ENCODE data around the gene ESAM. TPM values are rescaled to one million over a fixed set of nuclear protein-coding genes. Genes with fewer than 3 reads are reported as not detected.

The ESAM gene
- total RNA-seq, 1 experiment from 2014 or later = 5.3 TPM

DNA sequence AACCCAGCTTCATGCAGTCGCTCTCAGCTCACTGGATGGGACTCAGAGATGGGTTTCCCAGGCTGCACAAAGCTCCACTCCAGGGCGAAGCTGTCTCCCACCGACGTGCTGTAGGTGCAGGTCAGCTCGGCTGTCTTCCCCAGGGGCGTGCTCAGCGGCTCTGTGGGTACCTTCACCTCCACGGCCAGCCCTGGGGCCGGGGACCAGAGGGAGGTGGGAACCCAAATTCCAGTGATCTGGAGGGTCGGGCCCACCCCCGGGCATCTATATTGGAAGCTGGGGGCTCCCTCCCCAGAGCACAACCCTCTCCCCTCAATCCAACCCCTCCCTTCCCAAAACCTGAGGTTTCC is 10.7 kb downstream of the ESAM start:
- intact Hi-C loops (cut with micrococcal nuclease; ENCODE audit: unreplicated experiment) = no loop called here
- BruUV-seq (replicated peaks) = no TSS peak
- no peak for DNase-seq
- H3K4me1 Mint-ChIP-seq (ENCODE audit: low read depth, unreplicated experiment) = peaks cover 24% of the 10 kb centered on the region
- no peak overlapping the region for H3K4me3 ChIP-seq (ENCODE audit: low read depth, low read length)
- peaks cover 25% of the 10 kb centered on the region for H3K4me1 ChIP-seq
- H3K27me3 Mint-ChIP-seq (ENCODE audit: insufficient read depth, unreplicated experiment) = no peaks in the 10 kb centered on the region
- H3K27me3 ChIP-seq (replicated peaks; ENCODE audit: control insufficient read depth, insufficient read depth, low read length) = no peaks in the 10 kb centered on the region
- no peak overlapping the region for H3K27ac Mint-ChIP-seq (ENCODE audit: unreplicated experiment)
- H3K9me3 Mint-ChIP-seq (ENCODE audit: unreplicated experiment) = no peaks in the 10 kb centered on the region
- no peaks in the 10 kb centered on the region for H3K36me3 ChIP-seq (ENCODE audit: control insufficient read depth, insufficient read depth, low read length)
- TF ChIP-seq, protein P1, sequence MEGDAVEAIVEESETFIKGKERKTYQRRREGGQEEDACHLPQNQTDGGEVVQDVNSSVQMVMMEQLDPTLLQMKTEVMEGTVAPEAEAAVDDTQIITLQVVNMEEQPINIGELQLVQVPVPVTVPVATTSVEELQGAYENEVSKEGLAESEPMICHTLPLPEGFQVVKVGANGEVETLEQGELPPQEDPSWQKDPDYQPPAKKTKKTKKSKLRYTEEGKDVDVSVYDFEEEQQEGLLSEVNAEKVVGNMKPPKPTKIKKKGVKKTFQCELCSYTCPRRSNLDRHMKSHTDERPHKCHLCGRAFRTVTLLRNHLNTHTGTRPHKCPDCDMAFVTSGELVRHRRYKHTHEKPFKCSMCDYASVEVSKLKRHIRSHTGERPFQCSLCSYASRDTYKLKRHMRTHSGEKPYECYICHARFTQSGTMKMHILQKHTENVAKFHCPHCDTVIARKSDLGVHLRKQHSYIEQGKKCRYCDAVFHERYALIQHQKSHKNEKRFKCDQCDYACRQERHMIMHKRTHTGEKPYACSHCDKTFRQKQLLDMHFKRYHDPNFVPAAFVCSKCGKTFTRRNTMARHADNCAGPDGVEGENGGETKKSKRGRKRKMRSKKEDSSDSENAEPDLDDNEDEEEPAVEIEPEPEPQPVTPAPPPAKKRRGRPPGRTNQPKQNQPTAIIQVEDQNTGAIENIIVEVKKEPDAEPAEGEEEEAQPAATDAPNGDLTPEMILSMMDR (IDR thresholded peaks at IDR 0.05; ENCODE audit: insufficient read depth in 1 of 2, low read depth in 1 of 2, low read length in 1 of 2, severe bottlenecking in 1 of 2, unreplicated experiment in 1 of 2) = no peak
- no peak overlapping the region for H3K4me3 Mint-ChIP-seq (ENCODE audit: unreplicated experiment)
- ChIA-PET CTCF (no interaction called here), POLR2A (no interaction called here)
- H3K9me3 ChIP-seq = no peaks in the 10 kb centered on the region
- peaks cover 4% of the 10 kb centered on the region for H3K36me3 Mint-ChIP-seq (ENCODE audit: insufficient read depth, unreplicated experiment)

DNA sequence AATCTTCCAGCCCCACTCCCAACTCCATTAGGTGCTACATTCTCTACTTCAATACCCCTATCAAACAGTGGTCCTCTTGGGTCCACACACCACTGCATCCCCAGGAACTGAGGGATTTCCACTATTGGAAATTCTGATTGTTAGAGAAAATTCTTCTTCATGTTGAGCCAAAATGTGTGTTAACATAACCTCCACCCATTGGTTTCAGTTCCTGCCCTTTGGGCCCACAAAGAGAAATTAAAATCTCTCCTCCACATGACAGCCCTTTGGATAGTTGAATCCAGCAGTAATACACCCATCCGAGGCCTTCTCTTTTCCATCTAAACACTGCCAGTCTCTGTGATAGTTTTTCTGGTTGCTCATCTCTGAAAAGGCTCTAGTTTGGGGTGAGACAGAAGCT is 12.2 kb downstream of the ESAM start:
- intact Hi-C loops (cut with micrococcal nuclease; ENCODE audit: unreplicated experiment) = no loop called here

GRCh38 chr11:124748481-124749343 is 13.4 kb downstream of the ESAM start:
- ChIA-PET CTCF (interaction anchor here (0.8 to 2.0 kb wide), 4 partner anchors 10 to 104 kb away, joined by 3 to 20 read pairs (median 8); partner anchors contain the start of gene ESAM), POLR2A (no interaction called here)
- H3K4me1 ChIP-seq = peaks cover 25% of the 10 kb centered on the region
- Mint-ChIP-seq H3K27me3 (ENCODE audit: insufficient read depth, unreplicated experiment) (no peaks in the 10 kb centered on the region), H3K4me3 (ENCODE audit: unreplicated experiment) (no peak overlapping the region), H3K27ac (ENCODE audit: unreplicated experiment) (peak overlapping the region; percentile 33), H3K9me3 (ENCODE audit: unreplicated experiment) (no peaks in the 10 kb centered on the region), H3K4me1 (ENCODE audit: low read depth, unreplicated experiment) (peaks cover 17% of the 10 kb centered on the region), H3K36me3 (ENCODE audit: insufficient read depth, unreplicated experiment) (peaks cover 9% of the 10 kb centered on the region)
- no peaks in the 10 kb centered on the region for H3K36me3 ChIP-seq (ENCODE audit: control insufficient read depth, insufficient read depth, low read length)
- BruUV-seq (replicated peaks) = no TSS peak
- TF ChIP-seq, protein P1 (IDR thresholded peaks at IDR 0.05; ENCODE audit: insufficient read depth in 1 of 2, low read depth in 1 of 2, low read length in 1 of 2, severe bottlenecking in 1 of 2, unreplicated experiment in 1 of 2) = no peak
- DNase-seq = no peak
- no peaks in the 10 kb centered on the region for H3K27me3 ChIP-seq (replicated peaks; ENCODE audit: control insufficient read depth, insufficient read depth, low read length)
- intact Hi-C loops (cut with micrococcal nuclease; ENCODE audit: unreplicated experiment) = no loop called here
- H3K9me3 ChIP-seq = no peaks in the 10 kb centered on the region
- no peak overlapping the region for H3K4me3 ChIP-seq (ENCODE audit: low read depth, low read length)

More for the DNA sequence above, 12.2 kb downstream of the ESAM start:
- no peaks in the 10 kb centered on the region for H3K9me3 ChIP-seq
- no peaks in the 10 kb centered on the region for H3K27me3 ChIP-seq (replicated peaks; ENCODE audit: control insufficient read depth, insufficient read depth, low read length)
- Mint-ChIP-seq H3K9me3 (ENCODE audit: unreplicated experiment) (no peaks in the 10 kb centered on the region), H3K4me3 (ENCODE audit: unreplicated experiment) (no peak overlapping the region), H3K27me3 (ENCODE audit: insufficient read depth, unreplicated experiment) (no peaks in the 10 kb centered on the region), H3K36me3 (ENCODE audit: insufficient read depth, unreplicated experiment) (peaks cover 8% of the 10 kb centered on the region), H3K4me1 (ENCODE audit: low read depth, unreplicated experiment) (peaks cover 22% of the 10 kb centered on the region), H3K27ac (ENCODE audit: unreplicated experiment) (no peak overlapping the region)
- H3K36me3 ChIP-seq (ENCODE audit: control insufficient read depth, insufficient read depth, low read length) = no peaks in the 10 kb centered on the region
- no TSS peak for BruUV-seq (replicated peaks)
- CTCF ChIA-PET = no interaction called here
- DNase-seq = no peak
- POLR2A ChIA-PET = no interaction called here
- no peak overlapping the region for H3K4me3 ChIP-seq (ENCODE audit: low read depth, low read length)
- H3K4me1 ChIP-seq = peaks cover 25% of the 10 kb centered on the region
- TF ChIP-seq, protein P1 (IDR thresholded peaks at IDR 0.05; ENCODE audit: insufficient read depth in 1 of 2, low read depth in 1 of 2, low read length in 1 of 2, severe bottlenecking in 1 of 2, unreplicated experiment in 1 of 2) = no peak
